AG09309 (cell line): Measurements from ENCODE around the gene CDKN2AIPNL.

ENCODE experiments used
- DNase-seq: peaks from one replicate; pipeline ENCODE4 v3.0.0-alpha.2; 2010; ENCODE audit warnings: low read depth
- H3K4me3 ChIP-seq: 2 replicates; pipeline ENCODE4 v1.5.1; 2011; ENCODE audit warnings: mild to moderate bottlenecking, low read depth, low read length, moderate library complexity; ENCODE audit not compliant: control insufficient read depth
- CTCF ChIP-seq: IDR thresholded peaks from 2 replicates; pipeline ENCODE4 v1.5.1; 2011; ENCODE audit warnings: mild to moderate bottlenecking, low read depth, low read length, inconsistent platforms; ENCODE audit not compliant: insufficient read depth, control insufficient read depth; ENCODE audit errors: missing control alignments

Gene CDKN2AIPNL

GRCh38 chr5:134456825-134457224 is 45.1 kb upstream of the CDKN2AIPNL start:
- H3K4me3 ChIP-seq, result no peak overlapping the region
- no peak for TF ChIP-seq CTCF
- no peak for DNase-seq

- no peak overlapping the region for H3K4me3 ChIP-seq
- TF ChIP-seq CTCF, result no peak
- DNase-seq, result no peak
These were observed 43.8 kb upstream of the CDKN2AIPNL start for GRCh38 chr5:134455466-134455865.

GRCh38 chr5:134453016-134453415 is 41.3 kb upstream of the CDKN2AIPNL start:
- no peak for TF ChIP-seq CTCF
- H3K4me3 ChIP-seq, result no peak overlapping the region
- no peak for DNase-seq

- no peak for DNase-seq
- no peak overlapping the region for H3K4me3 ChIP-seq
- no peak for TF ChIP-seq CTCF
These were observed 40.3 kb upstream of the CDKN2AIPNL start for GRCh38 chr5:134451936-134452505.

GRCh38 chr5:134451225-134451935 is 39.7 kb upstream of the CDKN2AIPNL start:
- DNase-seq, result no peak
- TF ChIP-seq CTCF, result no peak
- no peak overlapping the region for H3K4me3 ChIP-seq

GRCh38 chr5:134450374-134450773 is 38.7 kb upstream of the CDKN2AIPNL start:
- no peak for DNase-seq
- TF ChIP-seq CTCF, result no peak
- H3K4me3 ChIP-seq, result no peak overlapping the region
